K562 (cell line): ENCODE measurements around the gene CEND1. TPM values are rescaled to one million over a fixed set of nuclear protein-coding genes. Genes with fewer than 3 reads are reported as not detected.

Source experiments
- ATAC-seq: fragments of 200-7000 bp; cut with Tn5 transposase; 3 replicates; pipeline ENCODE4 v1.9.1; 2020; ENCODE audit warnings: moderate library complexity
- BruUV-seq: library from RNA; stranded (reverse); fragments of 400-500 nt; replicated peaks from 2 replicates; lab custom pipeline; 2021; lab: Mats Ljungman, UMichigan
- CTCF ChIA-PET: fragments of 300-600 bp; formaldehyde crosslinking; extraction: SDS; loops from one replicate; lab custom pipeline; 2021; ENCODE audit warnings: low intra/inter-chr PET ratio; lab: Yijun Ruan, JAX
- POLR2A ChIA-PET: fragments of 300-600, 350-650 bp; sonication (Branson Sonifier 250); formaldehyde crosslinking; extraction: SDS; loops from one replicate; lab custom pipeline; 2021; ENCODE audit warnings: antibody characterized with exemption, inconsistent platforms; lab: Yijun Ruan, JAX
- DNase-seq, 4 experiments: peaks; one replicate each; pipeline versions ENCODE4 v3.0.0 to v3.0.0-alpha.2; 2011 to 2018; ENCODE audit warnings: low spot score in 3 of 4, mixed read lengths in 3 of 4; ENCODE audit errors: extremely low read depth in 1 of 4
- FAIRE-seq: peaks from 2 replicates; lab custom pipeline; 2011; peaks lifted over from hg19 to GRCh38; lab: Jason Lieb, UNC
- H2AFZ ChIP-seq: 2 replicates; pipeline ENCODE4 v1.6.0; 2011; ENCODE audit warnings: low read depth, low read length, control low read depth, inconsistent platforms
- H3K27ac ChIP-seq: fragments of 200-600 bp; 3 replicates; pipeline ENCODE4 v1.8.0; 2011; ENCODE audit warnings: low read depth, mild to moderate bottlenecking, control low read depth, inconsistent platforms, low read length, moderate library complexity, mixed read lengths; ENCODE audit errors: extremely low read depth
- H3K27me3 ChIP-seq, 2 experiments: fragments of 300-600 bp in 1 of 2; 2 replicates in 1 of 2; 3 replicates in 1 of 2; pipeline versions ENCODE4 v1.6.0 to v1.8.0; 2011; ENCODE audit warnings: inconsistent platforms in 2 of 2, low read length in 2 of 2, mild to moderate bottlenecking in 1 of 2, mixed read lengths in 1 of 2, moderate library complexity in 1 of 2; ENCODE audit not compliant: control insufficient read depth in 2 of 2, insufficient read depth in 2 of 2
- H3K36me3 ChIP-seq: fragments of 300-600 bp; 3 replicates; pipeline ENCODE4 v1.8.0; 2011; ENCODE audit warnings: mild to moderate bottlenecking, low read length, inconsistent platforms; ENCODE audit not compliant: control insufficient read depth, insufficient read depth
- H3K4me1 ChIP-seq, 2 experiments: fragments of 200-600 bp in 1 of 2; replicated peaks in 1 of 2; 2 replicates in 1 of 2; 3 replicates in 1 of 2; pipeline versions ENCODE4 v1.5.1 to v1.8.0; 2011; ENCODE audit warnings: inconsistent platforms in 2 of 2, low read length in 2 of 2, mild to moderate bottlenecking in 1 of 2, mixed read lengths in 1 of 2, moderate library complexity in 1 of 2; ENCODE audit not compliant: control insufficient read depth in 2 of 2, insufficient read depth in 2 of 2
- H3K4me2 ChIP-seq: 2 replicates; pipeline ENCODE4 v1.6.1; 2011; ENCODE audit warnings: low read length, control low read depth, inconsistent platforms, mixed read lengths; ENCODE audit not compliant: insufficient read depth
- H3K4me3 ChIP-seq: fragments of 200-600 bp; sonication (generic), shearing (Covaris generic); 2 replicates; pipeline ENCODE4 v1.5.1; 2016; ENCODE audit warnings: control low read depth, inconsistent platforms
- H3K79me2 ChIP-seq: fragments of 200-600 bp; 3 replicates; pipeline ENCODE4 v1.8.0; 2011; ENCODE audit warnings: low read length, inconsistent platforms; ENCODE audit not compliant: control insufficient read depth, insufficient read depth
- H3K9ac ChIP-seq, 2 experiments: 2 replicates each; pipeline versions ENCODE4 v1.6.0 to v1.6.1; 2011; ENCODE audit warnings: low read depth in 2 of 2, low read length in 2 of 2, control low read depth in 1 of 2, inconsistent platforms in 1 of 2, mild to moderate bottlenecking in 1 of 2, mixed read lengths in 1 of 2; ENCODE audit not compliant: insufficient read depth in 1 of 2
- H3K9me1 ChIP-seq: one replicate; pipeline ENCODE4 v1.6.0; 2011; ENCODE audit warnings: inconsistent platforms, mild to moderate bottlenecking, low read length, moderate library complexity; ENCODE audit not compliant: control insufficient read depth, insufficient read depth
- H3K9me3 ChIP-seq: replicated peaks from 2 replicates; pipeline ENCODE4 v1.5.1; 2011; ENCODE audit warnings: low read depth, low read length, inconsistent platforms; ENCODE audit not compliant: control insufficient read depth, insufficient read depth
- H4K20me1 ChIP-seq: replicated peaks from 2 replicates; pipeline ENCODE4 v1.6.1; 2011; ENCODE audit warnings: low read length, inconsistent platforms, mixed read lengths; ENCODE audit not compliant: control insufficient read depth, insufficient read depth
- BCOR ChIP-seq: fragments of 450-650 bp; IDR thresholded peaks from 2 replicates; pipeline ENCODE4 v1.6.1; 2016
- COPS2 ChIP-seq: fragments of 450-650 bp; conservative IDR thresholded peaks from 2 replicates; pipeline ENCODE4 v1.6.1; 2016; ENCODE audit warnings: mild to moderate bottlenecking, moderate library complexity
- FIP1L1 ChIP-seq: fragments of 200-400 bp; formaldehyde crosslinking; IDR thresholded peaks from 2 replicates; pipeline ENCODE4 v1.6.1; 2018; ENCODE audit warnings: mild to moderate bottlenecking, low read depth, low read length; ENCODE audit not compliant: poor library complexity, severe bottlenecking
- HNRNPH1 ChIP-seq: fragments of 200-400 bp; formaldehyde crosslinking; optimal IDR thresholded peaks from 2 replicates; pipeline ENCODE3; 2017; ENCODE audit warnings: low read depth, mild to moderate bottlenecking, low read length, moderate library complexity
- KDM1A ChIP-seq, 2 experiments: fragments of 450-650 bp; IDR thresholded peaks; 2 replicates each; pipeline ENCODE4 v1.6.1; 2016; ENCODE audit warnings: mild to moderate bottlenecking in 2 of 2
- KDM5B ChIP-seq: fragments of 200-600 bp; sonication (generic); IDR thresholded peaks from 2 replicates; pipeline ENCODE4 v1.6.1; 2012; ENCODE audit warnings: low read depth, mild to moderate bottlenecking, moderate library complexity, low read length, control low read depth, inconsistent platforms; ENCODE audit not compliant: insufficient replicate concordance
- MAZ ChIP-seq, 2 experiments: fragments of 450-650 bp in 1 of 2; sonication (generic) in 1 of 2; formaldehyde crosslinking; IDR thresholded peaks in 1 of 2; conservative IDR thresholded peaks in 1 of 2; 2 replicates each; pipeline versions ENCODE4 v1.4.0 to v1.5.0; 2020; ENCODE audit warnings: mild to moderate bottlenecking in 1 of 2, missing genetic modification reagents in 1 of 2
- NFYB ChIP-seq: IDR thresholded peaks from 2 replicates; pipeline ENCODE4 v1.6.1; 2011; ENCODE audit warnings: mild to moderate bottlenecking, moderate library complexity; ENCODE audit not compliant: insufficient read length; ENCODE audit errors: extremely low read depth
- NRF1 ChIP-seq, 2 experiments: fragments of 450-650 bp; IDR thresholded peaks in 1 of 2; conservative IDR thresholded peaks in 1 of 2; 2 replicates each; pipeline ENCODE4 v1.6.1; 2014; ENCODE audit warnings: mild to moderate bottlenecking in 2 of 2
- PHTF2 ChIP-seq: fragments of 250-450 bp; sonication (Bioruptor Pico); IDR thresholded peaks from 2 replicates; pipeline ENCODE4 v1.5.0; 2021; ENCODE audit warnings: mild to moderate bottlenecking
- POLR2B ChIP-seq: fragments of 450-650 bp; IDR thresholded peaks from 2 replicates; pipeline ENCODE4 v1.6.1; 2018; ENCODE audit warnings: low read depth; ENCODE audit not compliant: partially characterized antibody
- PTTG1 ChIP-seq: fragments of 450-650 bp; IDR thresholded peaks from 2 replicates; pipeline ENCODE4 v1.6.1; 2016; ENCODE audit warnings: low read depth, mild to moderate bottlenecking, missing genetic modification characterization, missing compliant biosample characterization
- RBBP5 ChIP-seq: fragments of 200-600 bp; sonication (generic); IDR thresholded peaks from 2 replicates; pipeline ENCODE4 v1.6.1; 2012; ENCODE audit warnings: borderline replicate concordance, mild to moderate bottlenecking, low read length, control low read depth, inconsistent platforms; ENCODE audit not compliant: insufficient read depth, poor library complexity, severe bottlenecking
- SNIP1 ChIP-seq: fragments of 450-650 bp; IDR thresholded peaks from 2 replicates; pipeline ENCODE4 v1.7.1; 2017; ENCODE audit warnings: low read depth, mild to moderate bottlenecking
- TARDBP ChIP-seq: fragments of 450-650 bp; IDR thresholded peaks from 2 replicates; pipeline ENCODE4 v1.6.1; 2016
- ZNF766 ChIP-seq: fragments of 200-800 bp; sonication (Bioruptor generic); conservative IDR thresholded peaks from 2 replicates; pipeline ENCODE4 v1.6.1; 2016; ENCODE audit warnings: missing genetic modification characterization, missing compliant biosample characterization
- ZNF79 ChIP-seq: fragments of 250-450 bp; sonication (Bioruptor Pico); IDR thresholded peaks from 2 replicates; pipeline ENCODE4 v1.4.0; 2020; ENCODE audit warnings: low read depth, mild to moderate bottlenecking, moderate library complexity
- WGBS: fragments of 100-300 bp; shearing (Covaris generic); methylation state at CpG from one replicate; pipeline ENCODE4 v1.1.6; 2016; ENCODE audit warnings: low coverage, mixed read lengths; ENCODE audit not compliant: insufficient coverage; ENCODE audit errors: missing lambda C conversion rate; 5-methylcytosine and 5-hydroxymethylcytosine counted together
- in situ Hi-C: fragments of 300-500 bp; cut with MboI; formaldehyde crosslinking; loops from 4 replicates; pipeline ENCODE4 v1.15.0; 2018; ENCODE audit warnings: inconsistent platforms, mixed read lengths
- intact Hi-C: fragments of 100-400 bp; cut with micrococcal nuclease; formaldehyde crosslinking; loops from 2 replicates; pipeline ENCODE4 v1.14.2; 2022
- polyA plus RNA-seq, 8 experiments: library from polyadenylated mRNA; depleted of rRNA in 4 of 8; stranded (reverse) in 5 of 8; unstranded in 3 of 8; fragments of >200 nt; fragmentation: Nextera tagmentation in 2 of 8; fragmentation: Illumina TruSeq in 1 of 8; extraction: Ambion mirVana in 2 of 8; extraction: Trizol in 1 of 8; gene quantifications; 2 replicates each; pipeline versions ENCODE4 v1.2.1 to v1.2.3, GENCODE V29; 2011 to 2014; ENCODE audit warnings: inconsistent platforms in 1 of 8, missing spikeins in 1 of 8
- total RNA-seq, 7 experiments: library from RNA; depleted of rRNA in 6 of 7; stranded (reverse); fragments of >200 nt in 6 of 7; fragmentation: Illumina TruSeq in 2 of 7; extraction: Trizol in 2 of 7; gene quantifications; 2 replicates each; pipeline versions ENCODE4 v1.2.1 to v1.2.3, GENCODE V29; 2011 to 2021; ENCODE audit warnings: low replicate concordance in 1 of 7
- TF ChIP-seq, protein P1 (sequence below): fragments of 450-650 bp; IDR thresholded peaks from 2 replicates; pipeline ENCODE4 v1.6.1; 2016; ENCODE audit warnings: low read depth, mild to moderate bottlenecking, moderate library complexity
- TF ChIP-seq, protein P2 (sequence below), 2 experiments: fragments of 450-650 bp in 1 of 2; sonication (generic) in 1 of 2; formaldehyde crosslinking in 1 of 2; IDR thresholded peaks in 1 of 2; conservative IDR thresholded peaks in 1 of 2; 2 replicates each; pipeline versions ENCODE4 v1.6.1 to v1.8.1; 2016 to 2023; ENCODE audit warnings: mild to moderate bottlenecking in 2 of 2, moderate library complexity in 2 of 2, inconsistent platforms in 1 of 2, missing genetic modification reagents in 1 of 2

The CEND1 gene
- total and polyA plus RNA-seq, 9 of the 15 experiments (the other 6 are each of a cell fraction or from before 2014, with no cell fraction given), result 0.13 to 0.18 (median 0.16) TPM; not detected in 6

DNA sequence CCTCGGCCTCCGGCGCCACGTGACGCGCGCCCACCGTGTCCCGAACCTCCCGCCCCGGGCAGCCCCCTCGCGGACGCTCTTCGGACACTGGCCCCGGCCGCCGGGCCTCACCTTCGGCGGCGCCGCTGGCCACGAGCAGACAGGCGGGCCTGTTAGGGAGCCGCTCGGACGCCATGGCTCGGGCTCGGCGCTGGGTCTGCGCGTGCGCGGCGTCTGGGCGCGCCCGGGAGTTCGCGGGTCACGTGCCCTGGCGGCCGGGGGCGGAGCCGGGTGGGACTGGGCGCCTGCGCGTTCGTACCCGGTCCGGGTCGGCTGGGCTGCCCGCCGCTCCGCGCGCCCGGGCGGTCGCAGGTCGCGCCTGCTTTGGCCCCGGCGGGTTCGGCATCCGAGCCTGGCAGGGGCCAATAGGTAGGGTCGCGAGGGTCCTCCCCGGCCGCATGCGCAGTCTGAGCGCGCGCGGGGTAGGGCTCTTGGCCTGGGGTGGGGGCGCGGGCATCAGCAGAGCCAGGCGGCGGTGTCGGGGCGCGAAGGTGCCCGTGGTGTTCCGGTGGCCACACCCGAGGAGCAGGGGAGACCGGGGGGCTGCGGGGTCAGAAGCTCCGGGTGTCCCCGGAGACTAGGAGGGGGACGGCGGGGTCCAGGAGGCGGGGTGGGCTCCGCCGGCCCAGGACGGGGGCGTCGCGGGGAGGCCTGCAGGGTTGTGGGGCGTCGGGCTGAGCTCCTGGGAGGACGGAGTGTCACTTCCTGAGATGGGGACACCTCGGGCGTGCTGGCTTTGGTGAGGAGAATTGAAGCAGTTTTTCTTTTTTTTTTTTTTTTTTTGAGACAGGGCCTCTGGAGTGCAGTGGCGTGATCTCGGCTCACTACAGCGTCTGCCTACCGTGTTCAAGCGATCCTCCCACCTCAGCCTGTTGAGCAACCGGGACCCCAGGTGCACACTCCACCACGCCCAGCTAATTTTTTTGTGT is 12.3 kb downstream of the CEND1 start, which contains the start of gene GATD1:
GATD1 (minus strand) TSS at position 200 of the 968 bp plus-strand sequence; CDS start at position 175, 25 bp downstream.
- H2AFZ ChIP-seq, result peak within 1 kb of the TSS; percentile 87
- peak within 1 kb of the TSS; percentile 77 to 98 for H3K9ac ChIP-seq
- H3K79me2 ChIP-seq, result peaks cover 65% of the 10 kb centered on the region
- H3K4me1 ChIP-seq, result peaks cover 16 to 87% of the 10 kb centered on the region in 2 experiments
- peaks cover 28% of the 10 kb centered on the region for H4K20me1 ChIP-seq
- FAIRE-seq, result no peak
- peak; percentile 94 to 99 (median 98) for DNase-seq
- peak within 1 kb of the TSS; percentile 81 for H3K4me3 ChIP-seq
- peak; percentile 88 for ATAC-seq
- 1% methylated on average over 48 of the region's 110 CpGs for WGBS
- CTCF ChIA-PET, result no interaction called here
- H3K4me2 ChIP-seq, result peak within 1 kb of the TSS; percentile 84
- BruUV-seq, result no TSS peak
- peaks cover 6% of the 10 kb centered on the region for H3K9me1 ChIP-seq
- POLR2A ChIA-PET, result interaction anchor here (0.6 to 1.7 kb wide), 4 partner anchors 8 to 56 kb away, joined by 3 to 9 read pairs (median 3); no protein-coding TSS in a partner anchor
- H3K27me3 ChIP-seq, result no peaks in the 10 kb centered on the region
- H3K9me3 ChIP-seq, result no peaks in the 10 kb centered on the region; the same call in 1 of the 2 replicates
- intact Hi-C loops (no loop called here), in situ Hi-C loops (no loop called here)
- H3K27ac ChIP-seq, result peak within 1 kb of the TSS; percentile 76
- peaks cover 46% of the 10 kb centered on the region for H3K36me3 ChIP-seq
- TF ChIP-seq KDM5B (peak; percentile 87), SNIP1 (no peak), COPS2 (no peak), HNRNPH1 (no peak), FIP1L1 (peak; percentile 7), BCOR (no peak), NFYB (no peak), RBBP5 (peak; percentile 67), PTTG1 (tag) (no peak), MAZ (CRISPR knock-in tag; conservative IDR thresholded peaks at IDR 0.05 in 1 of 2, IDR thresholded peaks at IDR 0.05 in 1 of 2) (peak in 1 of 2 experiments; percentile 50; a peak in 1 of 4 replicates), NRF1 (conservative IDR thresholded peaks at IDR 0.05 in 1 of 2, IDR thresholded peaks at IDR 0.05 in 1 of 2) (peak; percentile 90 to 92), POLR2B (peak; percentile 61), ZNF766 (CRISPR knock-in tag) (no peak), ZNF79 (CRISPR knock-in tag) (no peak), TARDBP (no peak), PHTF2 (CRISPR knock-in tag) (no peak), KDM1A (IDR thresholded peaks at IDR 0.05) (no peak)
- TF ChIP-seq, protein P1, sequence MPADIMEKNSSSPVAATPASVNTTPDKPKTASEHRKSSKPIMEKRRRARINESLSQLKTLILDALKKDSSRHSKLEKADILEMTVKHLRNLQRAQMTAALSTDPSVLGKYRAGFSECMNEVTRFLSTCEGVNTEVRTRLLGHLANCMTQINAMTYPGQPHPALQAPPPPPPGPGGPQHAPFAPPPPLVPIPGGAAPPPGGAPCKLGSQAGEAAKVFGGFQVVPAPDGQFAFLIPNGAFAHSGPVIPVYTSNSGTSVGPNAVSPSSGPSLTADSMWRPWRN, result no peak
- TF ChIP-seq, protein P2, sequence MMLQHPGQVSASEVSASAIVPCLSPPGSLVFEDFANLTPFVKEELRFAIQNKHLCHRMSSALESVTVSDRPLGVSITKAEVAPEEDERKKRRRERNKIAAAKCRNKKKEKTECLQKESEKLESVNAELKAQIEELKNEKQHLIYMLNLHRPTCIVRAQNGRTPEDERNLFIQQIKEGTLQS (IDR thresholded peaks at IDR 0.05), result no peak
- TF ChIP-seq, protein P2 (CRISPR knock-in tag; conservative IDR thresholded peaks at IDR 0.05), result no peak
